Calu3 (cell line): ENCODE measurements around the gene CENPO. TPM values are rescaled to one million over a fixed set of nuclear protein-coding genes. Genes with fewer than 3 reads are reported as not detected.

Source experiments
- BruUV-seq: library from RNA; stranded (reverse); fragments of 400-500 nt; replicated peaks from 2 replicates; lab custom pipeline; 2021; lab: Mats Ljungman, UMichigan
- CTCF ChIA-PET: fragments of 300-600 bp; sonication (Branson Sonifier 250); formaldehyde crosslinking; loops from one replicate; lab custom pipeline; 2022; ENCODE audit warnings: antibody characterized with exemption; lab: Charles Lee
- DNase-seq: peaks from one replicate; pipeline ENCODE4 v3.0.0; 2022
- H3K27ac Mint-ChIP-seq: one replicate; pipeline ENCODE4 v1.8.0; 2022; ENCODE audit warnings: mixed read lengths; ENCODE audit not compliant: unreplicated experiment
- H3K27me3 Mint-ChIP-seq: one replicate; pipeline ENCODE4 v1.8.0; 2022; ENCODE audit warnings: mixed read lengths; ENCODE audit not compliant: unreplicated experiment
- H3K36me3 Mint-ChIP-seq: one replicate; pipeline ENCODE4 v1.8.0; 2022; ENCODE audit warnings: mild to moderate bottlenecking, moderate library complexity, mixed read lengths; ENCODE audit not compliant: insufficient read depth, unreplicated experiment
- H3K4me1 Mint-ChIP-seq: one replicate; pipeline ENCODE4 v1.8.0; 2022; ENCODE audit warnings: mild to moderate bottlenecking, low read depth, mixed read lengths; ENCODE audit not compliant: unreplicated experiment
- H3K4me3 Mint-ChIP-seq: one replicate; pipeline ENCODE4 v1.8.0; 2022; ENCODE audit warnings: mild to moderate bottlenecking, low read depth, moderate library complexity, mixed read lengths; ENCODE audit not compliant: unreplicated experiment
- H3K9me3 Mint-ChIP-seq: one replicate; pipeline ENCODE4 v1.8.0; 2022; ENCODE audit warnings: low read depth, mixed read lengths; ENCODE audit not compliant: unreplicated experiment
- CTCF ChIP-seq: fragments of 200-600 bp; IDR thresholded peaks from one replicate; pipeline ENCODE4 v1.8.0; 2022; ENCODE audit warnings: antibody characterized with exemption; ENCODE audit not compliant: unreplicated experiment
- intact Hi-C: fragments of 100-400 bp; cut with micrococcal nuclease; formaldehyde crosslinking; loops from one replicate; pipeline ENCODE4 v1.10.0; 2022; ENCODE audit not compliant: unreplicated experiment
- total RNA-seq: library from RNA; stranded (reverse); gene quantifications from 2 replicates; pipeline ENCODE4 v1.2.3, GENCODE V29; 2022

Gene CENPO
- total RNA-seq, 1 experiment from 2014 or later = 43.1 TPM

- Mint-ChIP-seq H3K4me3 (no peak overlapping the region), H3K9me3 (no peaks in the 10 kb centered on the region), H3K4me1 (no peaks in the 10 kb centered on the region), H3K27ac (no peak overlapping the region), H3K27me3 (no peaks in the 10 kb centered on the region), H3K36me3 (peaks cover 5% of the 10 kb centered on the region)
- intact Hi-C loops = no loop called here
- BruUV-seq = no TSS peak
- TF ChIP-seq CTCF = no peak
- no peak for DNase-seq
- CTCF ChIA-PET = no interaction called here
These were observed 58.8 kb downstream of the CENPO start for GRCh38 chr2:24852026-24852425.

GRCh38 chr2:24852431-24853020 lies 59.3 kb downstream of the CENPO start:
- Mint-ChIP-seq H3K4me1 (no peaks in the 10 kb centered on the region), H3K4me3 (no peak overlapping the region), H3K9me3 (no peaks in the 10 kb centered on the region), H3K36me3 (peaks cover 5% of the 10 kb centered on the region), H3K27me3 (no peaks in the 10 kb centered on the region), H3K27ac (no peak overlapping the region)
- no peak for TF ChIP-seq CTCF
- CTCF ChIA-PET = no interaction called here
- intact Hi-C loops = no loop called here
- BruUV-seq = no TSS peak
- DNase-seq = no peak

GRCh38 chr2:24853046-24853445 lies 59.8 kb downstream of the CENPO start:
- peaks cover 5% of the 10 kb centered on the region for H3K36me3 Mint-ChIP-seq
- no peak overlapping the region for H3K4me3 Mint-ChIP-seq
- TF ChIP-seq CTCF = no peak
- no TSS peak for BruUV-seq
- H3K9me3 Mint-ChIP-seq = no peaks in the 10 kb centered on the region
- DNase-seq = no peak
- H3K27me3 Mint-ChIP-seq = no peaks in the 10 kb centered on the region
- CTCF ChIA-PET = no interaction called here
- intact Hi-C loops = no loop called here
- no peak overlapping the region for H3K27ac Mint-ChIP-seq
- H3K4me1 Mint-ChIP-seq = no peaks in the 10 kb centered on the region

- intact Hi-C loops = no loop called here
- H3K27ac Mint-ChIP-seq = no peak overlapping the region
- no TSS peak for BruUV-seq
- no peak overlapping the region for H3K4me3 Mint-ChIP-seq
- H3K9me3 Mint-ChIP-seq = no peaks in the 10 kb centered on the region
- DNase-seq = no peak
- H3K27me3 Mint-ChIP-seq = no peaks in the 10 kb centered on the region
- no peaks in the 10 kb centered on the region for H3K4me1 Mint-ChIP-seq
- TF ChIP-seq CTCF = no peak
- CTCF ChIA-PET = no interaction called here
- H3K36me3 Mint-ChIP-seq = peaks cover 5% of the 10 kb centered on the region
These were observed 60.8 kb downstream of the CENPO start for GRCh38 chr2:24853996-24854395.
